ENCODE results near the gene CEP95. TPM values are rescaled to one million over a fixed set of nuclear protein-coding genes. Genes with fewer than 3 reads are reported as not detected.
"Not testable (repeated sequence)": the region's sequence is repeated elsewhere in the genome, so short reads cannot be mapped to it uniquely, and the experiment has no call there.

CEP95 gene
- polyA plus RNA-seq, 1 donor from 2014 or later, result 220 TPM

DNA sequence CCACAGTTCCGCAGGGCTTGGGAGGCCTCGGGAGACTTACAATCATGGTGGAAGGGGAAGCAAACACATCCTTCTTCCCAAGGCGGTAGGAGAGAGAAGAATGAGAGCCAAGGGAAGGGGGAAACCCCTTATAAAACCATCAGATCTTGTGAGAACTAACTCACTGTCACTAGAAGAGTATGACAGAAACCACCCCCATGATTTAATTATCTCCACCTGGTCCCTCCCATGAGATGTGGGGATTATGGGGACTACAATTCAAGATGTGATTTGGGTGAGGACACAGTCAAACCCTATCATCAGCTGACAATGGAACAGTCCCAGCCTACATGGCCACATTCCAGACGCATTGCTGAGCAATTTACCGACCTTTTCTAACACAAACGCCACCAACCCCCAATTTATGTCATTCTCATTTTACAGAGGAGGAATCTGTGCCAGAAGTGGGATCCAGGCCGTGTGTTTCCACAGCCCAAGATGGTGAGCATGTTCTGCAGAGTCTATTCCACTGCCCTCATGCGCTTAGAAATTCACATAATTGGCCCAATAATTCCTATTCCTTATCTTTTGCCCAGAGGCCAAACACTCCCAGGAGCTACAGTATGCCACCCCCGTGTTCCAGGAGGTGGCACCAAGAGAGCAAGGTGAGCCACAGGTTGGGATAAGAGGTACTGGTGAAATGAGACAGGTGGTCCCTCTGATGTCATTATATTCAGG is 40.6 kb upstream of the CEP95 start:
- Histone ChIP-seq H2AFZ (ENCODE audit: low read depth, low read length) (no peak overlapping the region), H4K20me1 (ENCODE audit: insufficient read depth) (no peaks in the 10 kb centered on the region), H3K4me3 (ENCODE audit: low read length) (no peak overlapping the region), H3F3A (ENCODE audit: insufficient read depth, low read length, poor library complexity, severe bottlenecking) (no peaks in the 10 kb centered on the region), H3K79me2 (replicated peaks; ENCODE audit: insufficient read depth, low read length) (no peaks in the 10 kb centered on the region), H3K27me3 (ENCODE audit: insufficient read depth, low read depth, low read length) (no peaks in the 10 kb centered on the region), H3K27ac (ENCODE audit: low read length) (no peak overlapping the region), H3K36me3 (ENCODE audit: insufficient read depth, low read length) (no peaks in the 10 kb centered on the region), H3K9ac (ENCODE audit: low read length) (no peak overlapping the region), H3K9me3 (ENCODE audit: low read length) (no peaks in the 10 kb centered on the region), H3K4me2 (ENCODE audit: low read length) (no peak overlapping the region), H3K9me2 (ENCODE audit: insufficient read depth, low read length) (no peaks in the 10 kb centered on the region)
- no peak for TF ChIP-seq SMC3 (conservative IDR thresholded peaks at IDR 0.05; ENCODE audit: poor library complexity)
- TF ChIP-seq, protein P1, sequence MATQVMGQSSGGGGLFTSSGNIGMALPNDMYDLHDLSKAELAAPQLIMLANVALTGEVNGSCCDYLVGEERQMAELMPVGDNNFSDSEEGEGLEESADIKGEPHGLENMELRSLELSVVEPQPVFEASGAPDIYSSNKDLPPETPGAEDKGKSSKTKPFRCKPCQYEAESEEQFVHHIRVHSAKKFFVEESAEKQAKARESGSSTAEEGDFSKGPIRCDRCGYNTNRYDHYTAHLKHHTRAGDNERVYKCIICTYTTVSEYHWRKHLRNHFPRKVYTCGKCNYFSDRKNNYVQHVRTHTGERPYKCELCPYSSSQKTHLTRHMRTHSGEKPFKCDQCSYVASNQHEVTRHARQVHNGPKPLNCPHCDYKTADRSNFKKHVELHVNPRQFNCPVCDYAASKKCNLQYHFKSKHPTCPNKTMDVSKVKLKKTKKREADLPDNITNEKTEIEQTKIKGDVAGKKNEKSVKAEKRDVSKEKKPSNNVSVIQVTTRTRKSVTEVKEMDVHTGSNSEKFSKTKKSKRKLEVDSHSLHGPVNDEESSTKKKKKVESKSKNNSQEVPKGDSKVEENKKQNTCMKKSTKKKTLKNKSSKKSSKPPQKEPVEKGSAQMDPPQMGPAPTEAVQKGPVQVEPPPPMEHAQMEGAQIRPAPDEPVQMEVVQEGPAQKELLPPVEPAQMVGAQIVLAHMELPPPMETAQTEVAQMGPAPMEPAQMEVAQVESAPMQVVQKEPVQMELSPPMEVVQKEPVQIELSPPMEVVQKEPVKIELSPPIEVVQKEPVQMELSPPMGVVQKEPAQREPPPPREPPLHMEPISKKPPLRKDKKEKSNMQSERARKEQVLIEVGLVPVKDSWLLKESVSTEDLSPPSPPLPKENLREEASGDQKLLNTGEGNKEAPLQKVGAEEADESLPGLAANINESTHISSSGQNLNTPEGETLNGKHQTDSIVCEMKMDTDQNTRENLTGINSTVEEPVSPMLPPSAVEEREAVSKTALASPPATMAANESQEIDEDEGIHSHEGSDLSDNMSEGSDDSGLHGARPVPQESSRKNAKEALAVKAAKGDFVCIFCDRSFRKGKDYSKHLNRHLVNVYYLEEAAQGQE (IDR thresholded peaks at IDR 0.05; ENCODE audit: borderline replicate concordance), result no peak
- TF ChIP-seq TAF1 (IDR thresholded peaks at IDR 0.05; ENCODE audit: low read depth), result no peak
- TF ChIP-seq EP300 (conservative IDR thresholded peaks at IDR 0.05; ENCODE audit: poor library complexity, severe bottlenecking), result no peak
- TF ChIP-seq MXI1 (conservative IDR thresholded peaks at IDR 0.05; ENCODE audit: poor library complexity, severe bottlenecking), result no peak
- no peak for TF ChIP-seq EZH2 (IDR thresholded peaks at IDR 0.05; ENCODE audit: borderline replicate concordance, insufficient read depth, low read length, poor library complexity, severe bottlenecking)
- TF ChIP-seq POLR2AphosphoS5 (IDR thresholded peaks at IDR 0.05), result no peak
- TF ChIP-seq RAD21 (conservative IDR thresholded peaks at IDR 0.05), result no peak
- TF ChIP-seq, protein P2, sequence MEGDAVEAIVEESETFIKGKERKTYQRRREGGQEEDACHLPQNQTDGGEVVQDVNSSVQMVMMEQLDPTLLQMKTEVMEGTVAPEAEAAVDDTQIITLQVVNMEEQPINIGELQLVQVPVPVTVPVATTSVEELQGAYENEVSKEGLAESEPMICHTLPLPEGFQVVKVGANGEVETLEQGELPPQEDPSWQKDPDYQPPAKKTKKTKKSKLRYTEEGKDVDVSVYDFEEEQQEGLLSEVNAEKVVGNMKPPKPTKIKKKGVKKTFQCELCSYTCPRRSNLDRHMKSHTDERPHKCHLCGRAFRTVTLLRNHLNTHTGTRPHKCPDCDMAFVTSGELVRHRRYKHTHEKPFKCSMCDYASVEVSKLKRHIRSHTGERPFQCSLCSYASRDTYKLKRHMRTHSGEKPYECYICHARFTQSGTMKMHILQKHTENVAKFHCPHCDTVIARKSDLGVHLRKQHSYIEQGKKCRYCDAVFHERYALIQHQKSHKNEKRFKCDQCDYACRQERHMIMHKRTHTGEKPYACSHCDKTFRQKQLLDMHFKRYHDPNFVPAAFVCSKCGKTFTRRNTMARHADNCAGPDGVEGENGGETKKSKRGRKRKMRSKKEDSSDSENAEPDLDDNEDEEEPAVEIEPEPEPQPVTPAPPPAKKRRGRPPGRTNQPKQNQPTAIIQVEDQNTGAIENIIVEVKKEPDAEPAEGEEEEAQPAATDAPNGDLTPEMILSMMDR (IDR thresholded peaks at IDR 0.05; ENCODE audit: poor library complexity, severe bottlenecking), result no peak

DNA sequence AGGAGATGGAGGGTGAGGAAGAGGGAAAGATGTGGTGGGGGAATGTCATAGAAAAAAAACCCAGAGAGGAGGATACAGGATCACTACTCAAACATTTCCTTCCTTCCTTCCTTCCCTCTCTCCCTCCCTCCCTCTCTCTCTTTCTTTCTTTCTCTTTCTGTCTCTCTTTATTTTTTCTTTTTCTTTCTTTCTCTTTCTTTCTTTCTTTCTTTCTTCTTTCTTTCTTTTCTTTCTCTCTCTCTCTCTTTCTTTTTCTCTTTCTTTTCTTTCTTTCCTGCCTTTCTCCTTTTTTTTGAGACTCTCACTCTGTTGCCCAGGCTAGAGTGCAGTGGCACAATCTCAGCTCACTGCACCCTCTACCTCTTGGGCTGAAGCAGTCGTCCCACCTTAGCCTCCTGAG is 39.9 kb upstream of the CEP95 start:
- not testable (repeated sequence) for H3K4me2 ChIP-seq (ENCODE audit: low read length); H3K9me3 ChIP-seq (ENCODE audit: low read length); H3K79me2 ChIP-seq (replicated peaks; ENCODE audit: insufficient read depth, low read length); H4K20me1 ChIP-seq (ENCODE audit: insufficient read depth); H3K36me3 ChIP-seq (ENCODE audit: insufficient read depth, low read length); H3K27me3 ChIP-seq (ENCODE audit: insufficient read depth, low read depth, low read length); H2AFZ ChIP-seq (ENCODE audit: low read depth, low read length); H3K9me2 ChIP-seq (ENCODE audit: insufficient read depth, low read length); H3K27ac ChIP-seq (ENCODE audit: low read length); H3K9ac ChIP-seq (ENCODE audit: low read length); H3F3A ChIP-seq (ENCODE audit: insufficient read depth, low read length, poor library complexity, severe bottlenecking); H3K4me3 ChIP-seq (ENCODE audit: low read length)

All from neural cell (in vitro differentiated cells).